OCI-LY7 (cell line): ENCODE results near the gene SRBD1. TPM values are rescaled to one million over a fixed set of nuclear protein-coding genes. Genes with fewer than 3 reads are reported as not detected.

ENCODE experiments used
- BruUV-seq: library from RNA; stranded (reverse); fragments of 400-500 nt; replicated peaks from 2 replicates; lab custom pipeline; 2021; lab: Mats Ljungman, UMichigan
- CTCF ChIA-PET: fragments of 300-600 bp; sonication (Branson Sonifier 250); formaldehyde crosslinking; loops from one replicate; lab custom pipeline; 2022; ENCODE audit warnings: antibody characterized with exemption; ENCODE audit not compliant: unreplicated experiment; lab: Charles Lee
- POLR2A ChIA-PET: fragments of 300-600 bp; sonication (Branson Sonifier 250); formaldehyde crosslinking; loops from one replicate; lab custom pipeline; 2022; ENCODE audit warnings: antibody characterized with exemption; lab: Charles Lee
- DNase-seq: peaks from one replicate; pipeline ENCODE4 v3.0.0-alpha.2; 2015; ENCODE audit warnings: low spot score
- H2AFZ ChIP-seq: fragments of 200-600 bp; sonication (generic), shearing (Covaris generic); 2 replicates; pipeline ENCODE4 v1.6.1; 2014; ENCODE audit warnings: mild to moderate bottlenecking, antibody characterized with exemption, low read length, moderate library complexity
- H3K27ac ChIP-seq: fragments of 200-600 bp; sonication (generic); 2 replicates; pipeline ENCODE4 v1.5.1; 2014; ENCODE audit warnings: mixed run types, low read depth, mild to moderate bottlenecking, moderate library complexity, low read length, inconsistent platforms; ENCODE audit not compliant: poor library complexity, severe bottlenecking
- H3K36me3 ChIP-seq: fragments of 200-600 bp; sonication (generic); 2 replicates; pipeline ENCODE4 v1.6.1; 2014; ENCODE audit warnings: mild to moderate bottlenecking, antibody characterized with exemption, low read length, moderate library complexity, mixed read lengths; ENCODE audit not compliant: insufficient read depth
- H3K4me1 ChIP-seq: fragments of 200-600 bp; sonication (generic); 2 replicates; pipeline ENCODE4 v1.5.1; 2014; ENCODE audit warnings: mild to moderate bottlenecking, low read length; ENCODE audit not compliant: insufficient read depth, poor library complexity, severe bottlenecking
- H3K4me2 ChIP-seq: fragments of 200-600 bp; sonication (generic); 2 replicates; pipeline ENCODE4 v1.6.1; 2014; ENCODE audit warnings: mild to moderate bottlenecking, low read length
- H3K4me3 ChIP-seq: fragments of 200-600 bp; sonication (generic); 2 replicates; pipeline ENCODE4 v1.5.1; 2014; ENCODE audit warnings: mild to moderate bottlenecking, low read depth, low read length; ENCODE audit not compliant: poor library complexity, severe bottlenecking
- H3K79me2 ChIP-seq: fragments of 200-600 bp; sonication (generic); 2 replicates; pipeline ENCODE4 v1.6.1; 2016; ENCODE audit warnings: low read depth, mild to moderate bottlenecking, low read length, moderate library complexity, mixed read lengths; ENCODE audit not compliant: insufficient read depth
- H3K9me2 ChIP-seq: fragments of 200-600 bp; sonication (generic); 2 replicates; pipeline ENCODE4 v1.6.1; 2016; ENCODE audit warnings: mild to moderate bottlenecking, low read length, mixed read lengths; ENCODE audit not compliant: insufficient read depth
- H3K9me3 ChIP-seq: fragments of 200-600 bp; sonication (generic); 2 replicates; pipeline ENCODE4 v1.6.1; 2014; ENCODE audit warnings: mild to moderate bottlenecking, mixed run types, low read length, mixed read lengths
- H4K20me1 ChIP-seq: fragments of 200-600 bp; sonication (generic); 2 replicates; pipeline ENCODE4 v1.6.1; 2014; ENCODE audit warnings: mild to moderate bottlenecking, antibody characterized with exemption, low read length, moderate library complexity, mixed read lengths; ENCODE audit not compliant: insufficient read depth
- EZH2phosphoT487 ChIP-seq: fragments of 200-600 bp; sonication (generic); IDR thresholded peaks from 2 replicates; pipeline ENCODE4 v1.6.1; 2018; ENCODE audit warnings: low read depth, borderline replicate concordance, mild to moderate bottlenecking, mixed run types, antibody characterized with exemption, low read length, moderate library complexity, mixed read lengths
- intact Hi-C: fragments of 100-400 bp; cut with micrococcal nuclease; formaldehyde crosslinking; loops from one replicate; pipeline ENCODE4 v1.10.0; 2022; ENCODE audit not compliant: unreplicated experiment
- total RNA-seq, 2 experiments: library from RNA; depleted of rRNA in 1 of 2; stranded (reverse); fragments of >200 nt in 1 of 2; shearing (Covaris generic) in 1 of 2; gene quantifications; 2 replicates each; pipeline ENCODE4 v1.2.3, GENCODE V29; 2014 to 2022
- TF ChIP-seq, protein P1 (sequence below): fragments of 200-600 bp; sonication (generic); conservative IDR thresholded peaks from 2 replicates; pipeline ENCODE4 v1.5.1; 2014; ENCODE audit warnings: mild to moderate bottlenecking, antibody characterized with exemption, low read length, moderate library complexity, mixed read lengths

SRBD1 gene
- total RNA-seq, 2 experiments from 2014 or later = 13.9 to 16.0 TPM

DNA sequence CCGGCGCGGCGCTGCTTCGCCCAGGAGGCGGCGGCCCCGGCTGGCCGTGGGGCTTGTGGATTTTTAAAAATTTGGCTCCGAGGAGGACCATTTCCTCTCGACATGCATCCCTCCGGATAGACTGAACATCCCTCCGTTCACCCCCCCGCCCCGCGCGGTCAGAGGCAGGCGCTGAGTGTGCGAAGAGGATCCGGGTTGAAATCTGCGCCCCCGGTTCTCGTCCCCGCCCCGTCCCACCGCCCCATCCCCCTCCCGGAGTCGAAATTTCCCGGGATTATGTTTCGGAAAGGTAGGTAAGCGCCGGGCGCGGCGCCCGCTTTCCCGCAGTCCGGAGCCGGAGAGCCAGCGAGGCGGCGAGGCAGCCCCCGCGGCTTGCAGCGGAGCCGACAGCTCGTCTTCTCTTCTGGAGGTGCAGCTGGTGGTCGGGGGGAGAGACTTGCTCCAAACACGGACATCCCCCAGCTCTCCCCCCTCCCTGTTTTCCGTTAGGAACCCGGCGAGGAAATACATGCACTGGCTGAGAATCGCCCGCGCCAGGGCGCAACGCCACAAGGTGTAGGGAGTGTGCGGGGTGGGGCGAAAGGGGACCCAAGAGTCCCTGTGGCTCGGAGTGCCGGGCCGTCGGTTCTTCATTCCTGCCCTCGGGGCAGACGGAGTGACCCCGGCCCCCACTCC is 40.5 kb upstream of the SRBD1 start, which contains the start of gene PRKCE:
TSS of gene PRKCE (plus strand) at position 261 of the 675 bp plus-strand sequence.
- Histone ChIP-seq H3K79me2 (peaks cover 3% of the 10 kb centered on the region; the same call in 1 of the 2 replicates), H3K9me3 (no peaks in the 10 kb centered on the region), H3K4me1 (peaks cover 19% of the 10 kb centered on the region), H3K4me2 (peak within 1 kb of the TSS; percentile 99), H2AFZ (peak within 1 kb of the TSS; percentile 93), H3K36me3 (no peaks in the 10 kb centered on the region), H3K27ac (peak within 1 kb of the TSS; percentile 18), H3K9me2 (no peaks in the 10 kb centered on the region), H4K20me1 (no peaks in the 10 kb centered on the region; the same call in 1 of the 2 replicates), H3K4me3 (peak within 1 kb of the TSS; percentile 89)
- TF ChIP-seq EZH2phosphoT487 = no peak
- TF ChIP-seq, protein P1, sequence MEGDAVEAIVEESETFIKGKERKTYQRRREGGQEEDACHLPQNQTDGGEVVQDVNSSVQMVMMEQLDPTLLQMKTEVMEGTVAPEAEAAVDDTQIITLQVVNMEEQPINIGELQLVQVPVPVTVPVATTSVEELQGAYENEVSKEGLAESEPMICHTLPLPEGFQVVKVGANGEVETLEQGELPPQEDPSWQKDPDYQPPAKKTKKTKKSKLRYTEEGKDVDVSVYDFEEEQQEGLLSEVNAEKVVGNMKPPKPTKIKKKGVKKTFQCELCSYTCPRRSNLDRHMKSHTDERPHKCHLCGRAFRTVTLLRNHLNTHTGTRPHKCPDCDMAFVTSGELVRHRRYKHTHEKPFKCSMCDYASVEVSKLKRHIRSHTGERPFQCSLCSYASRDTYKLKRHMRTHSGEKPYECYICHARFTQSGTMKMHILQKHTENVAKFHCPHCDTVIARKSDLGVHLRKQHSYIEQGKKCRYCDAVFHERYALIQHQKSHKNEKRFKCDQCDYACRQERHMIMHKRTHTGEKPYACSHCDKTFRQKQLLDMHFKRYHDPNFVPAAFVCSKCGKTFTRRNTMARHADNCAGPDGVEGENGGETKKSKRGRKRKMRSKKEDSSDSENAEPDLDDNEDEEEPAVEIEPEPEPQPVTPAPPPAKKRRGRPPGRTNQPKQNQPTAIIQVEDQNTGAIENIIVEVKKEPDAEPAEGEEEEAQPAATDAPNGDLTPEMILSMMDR = no peak
- POLR2A ChIA-PET = interaction anchor here (0.7 to 2.1 kb wide), 10 partner anchors 9 to 284 kb away, joined by 3 to 7 read pairs (median 4); partner anchors contain the start of gene SRBD1
- CTCF ChIA-PET = interaction anchor here (0.6 to 1.7 kb wide), 3 partner anchors 90 to 192 kb away, joined by 5 to 10 read pairs (median 6); no protein-coding TSS in a partner anchor
- DNase-seq = peak; percentile 39
- no TSS peak for BruUV-seq
- intact Hi-C loops = loop anchor here (1.0 to 5.0 kb wide), 5 partner anchors 41 to 185 kb away; no protein-coding TSS in a partner anchor

DNA sequence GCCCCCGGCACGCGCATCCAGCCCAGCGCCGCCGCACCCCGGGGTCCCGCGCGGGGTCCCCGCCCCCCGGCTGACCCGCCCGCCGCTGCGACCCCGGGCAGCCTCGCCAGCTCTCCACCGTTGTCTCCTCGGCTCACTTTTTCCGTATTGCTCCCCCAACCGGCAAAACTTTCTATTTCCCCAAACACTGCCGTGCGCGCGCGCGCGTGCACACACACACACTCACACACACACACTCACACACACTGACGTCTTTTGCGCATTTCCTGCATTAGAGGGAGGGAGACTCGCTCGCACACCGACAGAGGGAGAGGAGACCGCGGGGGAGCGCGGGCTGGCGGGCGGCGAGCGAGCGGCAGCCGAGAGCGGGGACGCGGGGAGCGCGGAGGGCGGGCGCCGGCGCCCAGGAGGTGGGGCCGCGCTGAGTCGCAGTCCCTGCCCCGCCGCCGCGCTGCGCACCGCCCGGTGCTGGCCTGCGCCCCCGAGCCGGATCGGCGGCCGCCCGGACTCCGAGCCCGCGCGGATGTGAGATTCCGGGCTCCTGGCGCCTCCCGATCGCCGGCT is 39.9 kb upstream of the SRBD1 start:
- H3K9me2 ChIP-seq = no peaks in the 10 kb centered on the region
- H3K4me2 ChIP-seq = peak overlapping the region; percentile 99
- H2AFZ ChIP-seq = peak overlapping the region; percentile 93
- no peaks in the 10 kb centered on the region; the same call in 1 of the 2 replicates for H4K20me1 ChIP-seq
- peaks cover 19% of the 10 kb centered on the region for H3K4me1 ChIP-seq
- peaks cover 3% of the 10 kb centered on the region; the same call in 1 of the 2 replicates for H3K79me2 ChIP-seq
- TF ChIP-seq, protein P1 = peak; percentile 62
- TF ChIP-seq EZH2phosphoT487 = no peak
- peak overlapping the region; percentile 89 for H3K4me3 ChIP-seq
- intact Hi-C loops = loop anchor here (1.0 to 5.0 kb wide), 5 partner anchors 41 to 185 kb away; no protein-coding TSS in a partner anchor
- ChIA-PET CTCF (interaction anchor here (1.6 to 1.7 kb wide), 2 partner anchors 129 to 183 kb away, joined by 3 to 5 read pairs; no protein-coding TSS in a partner anchor), POLR2A (interaction anchor here (0.8 to 1.8 kb wide), 6 partner anchors 9 to 183 kb away, joined by 3 to 6 read pairs (median 4); no protein-coding TSS in a partner anchor)
- no peaks in the 10 kb centered on the region for H3K36me3 ChIP-seq
- H3K27ac ChIP-seq = peak overlapping the region; percentile 18
- DNase-seq = peak; percentile 97
- no TSS peak for BruUV-seq
- H3K9me3 ChIP-seq = no peaks in the 10 kb centered on the region
